ENCODE data around the gene MAPK8.

DNA sequence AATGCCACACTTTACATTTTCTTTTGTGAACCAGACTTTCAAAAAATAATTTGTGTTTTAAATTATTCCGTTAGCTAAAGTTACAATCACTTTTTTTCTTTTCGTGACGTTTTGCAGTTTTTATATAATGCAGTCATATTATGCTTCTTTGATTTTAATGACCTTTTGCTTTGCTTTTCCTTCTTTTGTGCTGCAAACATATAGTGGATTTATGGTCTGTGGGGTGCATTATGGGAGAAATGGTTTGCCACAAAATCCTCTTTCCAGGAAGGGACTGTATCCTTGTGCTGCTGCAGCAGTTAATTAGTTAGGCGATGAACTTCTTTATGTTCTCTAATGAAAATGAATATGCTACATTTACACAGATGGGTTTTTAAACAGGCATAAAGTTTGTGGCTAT is 117.4 kb downstream of the MAPK8 start:
- TF ChIP-seq, protein P1, sequence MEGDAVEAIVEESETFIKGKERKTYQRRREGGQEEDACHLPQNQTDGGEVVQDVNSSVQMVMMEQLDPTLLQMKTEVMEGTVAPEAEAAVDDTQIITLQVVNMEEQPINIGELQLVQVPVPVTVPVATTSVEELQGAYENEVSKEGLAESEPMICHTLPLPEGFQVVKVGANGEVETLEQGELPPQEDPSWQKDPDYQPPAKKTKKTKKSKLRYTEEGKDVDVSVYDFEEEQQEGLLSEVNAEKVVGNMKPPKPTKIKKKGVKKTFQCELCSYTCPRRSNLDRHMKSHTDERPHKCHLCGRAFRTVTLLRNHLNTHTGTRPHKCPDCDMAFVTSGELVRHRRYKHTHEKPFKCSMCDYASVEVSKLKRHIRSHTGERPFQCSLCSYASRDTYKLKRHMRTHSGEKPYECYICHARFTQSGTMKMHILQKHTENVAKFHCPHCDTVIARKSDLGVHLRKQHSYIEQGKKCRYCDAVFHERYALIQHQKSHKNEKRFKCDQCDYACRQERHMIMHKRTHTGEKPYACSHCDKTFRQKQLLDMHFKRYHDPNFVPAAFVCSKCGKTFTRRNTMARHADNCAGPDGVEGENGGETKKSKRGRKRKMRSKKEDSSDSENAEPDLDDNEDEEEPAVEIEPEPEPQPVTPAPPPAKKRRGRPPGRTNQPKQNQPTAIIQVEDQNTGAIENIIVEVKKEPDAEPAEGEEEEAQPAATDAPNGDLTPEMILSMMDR (IDR thresholded peaks at IDR 0.05; ENCODE audit: low read depth, low read length), result no peak
- TF ChIP-seq POLR2A (IDR thresholded peaks at IDR 0.05; ENCODE audit: extremely low read depth, insufficient read length) (no peak), MYC (IDR thresholded peaks at IDR 0.05; ENCODE audit: low read depth, low read length) (no peak)
